Measurements from ENCODE around the gene ATM. TPM values are rescaled to one million over a fixed set of nuclear protein-coding genes. Genes with fewer than 3 reads are reported as not detected.

Gene ATM
- 72.1 and 79.6 TPM in 2 replicates for total RNA-seq
- long read RNA-seq, partial matches to known transcripts: 28 of 50 reads
- long read RNA-seq, other reads (novel, unspliced or antisense): 22 of 50 reads

- no peak within 1 kb of the TSS for H3K27ac Mint-ChIP-seq (ENCODE audit: unreplicated experiment)
- TF ChIP-seq, protein P1, sequence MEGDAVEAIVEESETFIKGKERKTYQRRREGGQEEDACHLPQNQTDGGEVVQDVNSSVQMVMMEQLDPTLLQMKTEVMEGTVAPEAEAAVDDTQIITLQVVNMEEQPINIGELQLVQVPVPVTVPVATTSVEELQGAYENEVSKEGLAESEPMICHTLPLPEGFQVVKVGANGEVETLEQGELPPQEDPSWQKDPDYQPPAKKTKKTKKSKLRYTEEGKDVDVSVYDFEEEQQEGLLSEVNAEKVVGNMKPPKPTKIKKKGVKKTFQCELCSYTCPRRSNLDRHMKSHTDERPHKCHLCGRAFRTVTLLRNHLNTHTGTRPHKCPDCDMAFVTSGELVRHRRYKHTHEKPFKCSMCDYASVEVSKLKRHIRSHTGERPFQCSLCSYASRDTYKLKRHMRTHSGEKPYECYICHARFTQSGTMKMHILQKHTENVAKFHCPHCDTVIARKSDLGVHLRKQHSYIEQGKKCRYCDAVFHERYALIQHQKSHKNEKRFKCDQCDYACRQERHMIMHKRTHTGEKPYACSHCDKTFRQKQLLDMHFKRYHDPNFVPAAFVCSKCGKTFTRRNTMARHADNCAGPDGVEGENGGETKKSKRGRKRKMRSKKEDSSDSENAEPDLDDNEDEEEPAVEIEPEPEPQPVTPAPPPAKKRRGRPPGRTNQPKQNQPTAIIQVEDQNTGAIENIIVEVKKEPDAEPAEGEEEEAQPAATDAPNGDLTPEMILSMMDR (IDR thresholded peaks at IDR 0.05): peak; percentile 79
- no peak within 1 kb of the TSS for H3K4me3 Mint-ChIP-seq (ENCODE audit: unreplicated experiment)
- no peaks in the 10 kb centered on the region for H3K9me3 Mint-ChIP-seq (ENCODE audit: unreplicated experiment)
- peaks cover 31% of the 10 kb centered on the region for H3K4me1 Mint-ChIP-seq (ENCODE audit: unreplicated experiment)
- DNase-seq (ENCODE audit: extremely low spot score, unreplicated experiment): peak; percentile 100
- H3K36me3 Mint-ChIP-seq (ENCODE audit: unreplicated experiment): peaks cover 3% of the 10 kb centered on the region
- no peaks in the 10 kb centered on the region for H3K27me3 Mint-ChIP-seq (ENCODE audit: unreplicated experiment)
Observed at GRCh38 chr11:108222574-108223347, at the start of gene ATM, which contains the start of gene NPAT. TSS of gene ATM (plus strand) at chr11:108223067. CDS start at chr11:108227625, 4,558 bp downstream. TSS of gene NPAT (minus strand) at chr11:108222638. CDS start at chr11:108222536, 102 bp downstream.

- Mint-ChIP-seq H3K9me3 (ENCODE audit: unreplicated experiment) (no peaks in the 10 kb centered on the region), H3K4me1 (ENCODE audit: unreplicated experiment) (no peaks in the 10 kb centered on the region), H3K27ac (ENCODE audit: unreplicated experiment) (no peak overlapping the region), H3K36me3 (ENCODE audit: unreplicated experiment) (peaks cover 41% of the 10 kb centered on the region), H3K27me3 (ENCODE audit: unreplicated experiment) (no peaks in the 10 kb centered on the region), H3K4me3 (ENCODE audit: unreplicated experiment) (no peak overlapping the region)
- DNase-seq (ENCODE audit: extremely low spot score, unreplicated experiment): no peak
- TF ChIP-seq, protein P1 (IDR thresholded peaks at IDR 0.05): no peak
Observed at GRCh38 chr11:108177570-108177969, 45.3 kb upstream of the ATM start.

GRCh38 chr11:108193725-108194124 is 29.1 kb upstream of the ATM start:
- H3K27ac Mint-ChIP-seq (ENCODE audit: unreplicated experiment): no peak overlapping the region
- no peaks in the 10 kb centered on the region for H3K27me3 Mint-ChIP-seq (ENCODE audit: unreplicated experiment)
- H3K4me1 Mint-ChIP-seq (ENCODE audit: unreplicated experiment): no peaks in the 10 kb centered on the region
- DNase-seq (ENCODE audit: extremely low spot score, unreplicated experiment): no peak
- no peak overlapping the region for H3K4me3 Mint-ChIP-seq (ENCODE audit: unreplicated experiment)
- peaks cover 26% of the 10 kb centered on the region for H3K36me3 Mint-ChIP-seq (ENCODE audit: unreplicated experiment)
- H3K9me3 Mint-ChIP-seq (ENCODE audit: unreplicated experiment): no peaks in the 10 kb centered on the region
- TF ChIP-seq, protein P1 (IDR thresholded peaks at IDR 0.05): no peak

DNA sequence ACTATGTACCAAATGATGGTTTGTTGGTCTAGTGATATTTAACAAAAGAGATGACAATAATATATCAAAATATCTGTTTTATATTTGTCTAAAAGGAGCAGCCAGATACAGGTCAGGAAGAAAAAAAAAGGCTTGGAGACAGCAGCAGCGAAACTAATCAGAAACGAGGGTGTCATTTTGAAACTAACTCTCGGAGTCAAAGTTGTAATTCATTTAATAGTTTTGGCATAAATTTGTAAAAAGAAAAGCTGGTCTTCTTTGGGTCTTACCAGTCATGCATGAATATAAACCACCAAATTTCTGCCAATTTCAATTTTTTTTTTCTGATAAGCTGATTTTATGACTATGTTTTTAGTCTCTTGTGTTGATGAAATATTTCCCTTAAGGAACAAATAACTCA is 26.0 kb upstream of the ATM start:
- DNase-seq (ENCODE audit: extremely low spot score, unreplicated experiment): no peak
- peaks cover 16% of the 10 kb centered on the region for H3K36me3 Mint-ChIP-seq (ENCODE audit: unreplicated experiment)
- no peaks in the 10 kb centered on the region for H3K9me3 Mint-ChIP-seq (ENCODE audit: unreplicated experiment)
- H3K4me1 Mint-ChIP-seq (ENCODE audit: unreplicated experiment): peaks cover 11% of the 10 kb centered on the region
- no peaks in the 10 kb centered on the region for H3K27me3 Mint-ChIP-seq (ENCODE audit: unreplicated experiment)
- TF ChIP-seq, protein P1 (IDR thresholded peaks at IDR 0.05): no peak
- no peak overlapping the region for H3K27ac Mint-ChIP-seq (ENCODE audit: unreplicated experiment)
- H3K4me3 Mint-ChIP-seq (ENCODE audit: unreplicated experiment): no peak overlapping the region

DNA sequence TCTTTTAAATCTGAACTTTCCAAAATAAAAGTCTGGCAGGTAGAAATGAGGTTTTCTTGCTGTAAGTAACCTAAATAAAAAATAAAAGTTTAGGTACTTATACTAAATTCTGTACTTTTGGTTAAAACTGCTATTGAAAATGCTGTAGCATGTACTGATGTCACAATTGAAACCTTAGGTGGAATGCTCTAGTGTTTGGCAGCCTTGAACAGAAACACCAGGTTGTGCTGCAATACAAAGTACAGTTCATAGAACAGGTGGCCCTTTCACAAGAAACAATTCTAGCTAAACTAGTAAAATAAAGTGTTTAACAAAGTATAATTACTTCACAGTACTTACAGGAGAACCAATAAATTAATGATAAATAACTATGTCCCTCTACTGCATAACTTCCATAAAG is 25.5 kb upstream of the ATM start:
- H3K27ac Mint-ChIP-seq (ENCODE audit: unreplicated experiment): no peak overlapping the region
- peaks cover 11% of the 10 kb centered on the region for H3K4me1 Mint-ChIP-seq (ENCODE audit: unreplicated experiment)
- H3K4me3 Mint-ChIP-seq (ENCODE audit: unreplicated experiment): no peak overlapping the region
- H3K9me3 Mint-ChIP-seq (ENCODE audit: unreplicated experiment): no peaks in the 10 kb centered on the region
- no peak for DNase-seq (ENCODE audit: extremely low spot score, unreplicated experiment)
- H3K27me3 Mint-ChIP-seq (ENCODE audit: unreplicated experiment): no peaks in the 10 kb centered on the region
- TF ChIP-seq, protein P1 (IDR thresholded peaks at IDR 0.05): no peak
- peaks cover 16% of the 10 kb centered on the region for H3K36me3 Mint-ChIP-seq (ENCODE audit: unreplicated experiment)
